Measurements from ENCODE around the gene UPK3A. TPM values are rescaled to one million over a fixed set of nuclear protein-coding genes. Genes with fewer than 3 reads are reported as not detected.

UPK3A gene
- total and polyA plus RNA-seq, 10 of the 15 experiments (the other 5 are each of a cell fraction or from before 2014, with no cell fraction given), result not detected

DNA sequence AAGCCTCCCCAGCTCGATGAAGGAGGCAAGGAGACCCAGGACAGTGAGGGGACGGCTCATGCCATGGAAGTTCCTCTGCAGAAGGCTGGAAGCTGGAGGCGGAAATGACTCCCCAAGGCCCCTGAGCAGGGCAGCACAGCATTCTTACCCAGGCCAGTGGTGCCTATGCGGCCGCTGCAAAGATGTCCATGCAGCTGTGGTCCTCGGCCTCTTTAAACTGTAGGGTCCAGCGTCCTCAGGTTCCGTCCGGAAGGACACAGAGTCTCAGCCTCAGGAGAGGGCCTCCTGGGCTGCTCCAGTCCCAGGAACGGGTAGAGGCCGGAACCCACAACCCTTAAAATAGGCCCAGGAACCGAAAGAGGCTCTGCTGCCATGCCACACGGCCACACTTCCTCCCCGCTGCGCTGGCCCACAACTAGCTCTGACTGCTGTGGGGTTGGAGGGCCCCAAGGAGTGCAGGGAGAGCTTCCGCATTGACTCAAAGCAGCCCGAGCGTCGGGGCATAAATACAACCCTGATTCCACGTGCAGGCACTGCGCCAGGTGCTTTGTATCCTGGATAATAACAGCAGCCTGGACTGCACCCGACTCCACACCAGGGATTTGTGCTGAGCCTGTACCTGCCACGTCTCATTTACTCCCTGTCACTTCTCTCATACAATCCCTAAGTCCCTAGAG lies 49.5 kb upstream of the UPK3A start (continued):
- TF ChIP-seq ASH2L (IDR thresholded peaks at IDR 0.05; ENCODE audit: borderline replicate concordance, low read depth) (no peak), ETV6 (conservative IDR thresholded peaks at IDR 0.05 in 1 of 2, IDR thresholded peaks at IDR 0.05 in 1 of 2; ENCODE audit: borderline replicate concordance in 1 of 2, low read depth in 1 of 2) (peak in 1 of 2 experiments; percentile 95; a peak in 2 of 4 replicates), NRF1 (conservative IDR thresholded peaks at IDR 0.05; ENCODE audit: low read depth, low read length) (no peak), EGR1 (IDR thresholded peaks at IDR 0.05; ENCODE audit: borderline replicate concordance in 1 of 2, low read depth in 2 of 2, low read length in 2 of 2) (peak in 1 of 2 experiments; percentile 60; a peak in 2 of 3 replicates), SRF (IDR thresholded peaks at IDR 0.05; ENCODE audit: low read depth in 2 of 2, low read length in 2 of 2) (no peak), ATF7 (IDR thresholded peaks at IDR 0.05; ENCODE audit: low read depth) (peak; percentile 32; the same call in 1 of the 2 replicates), MEF2B (IDR thresholded peaks at IDR 0.05; ENCODE audit: partially characterized antibody, poor library complexity, severe bottlenecking) (peak; percentile 89), RUNX3 (IDR thresholded peaks at IDR 0.05; ENCODE audit: low read length) (peak; percentile 93), CBX3 (IDR thresholded peaks at IDR 0.05; ENCODE audit: borderline replicate concordance, low read depth) (no peak), ZBED1 (IDR thresholded peaks at IDR 0.05; ENCODE audit: borderline replicate concordance) (peak; percentile 66; the same call in 1 of the 2 replicates), PAX5 (IDR thresholded peaks at IDR 0.05; ENCODE audit: borderline replicate concordance, low read depth, low read length) (peak; percentile 81), MXI1 (IDR thresholded peaks at IDR 0.05; ENCODE audit: low read depth, low read length) (peak; percentile 86), IRF4 (IDR thresholded peaks at IDR 0.05; ENCODE audit: low read depth, low read length) (peak; percentile 75), YBX1 (IDR thresholded peaks at IDR 0.05) (no peak), SIN3A (IDR thresholded peaks at IDR 0.05; ENCODE audit: low read depth, low read length) (peak; percentile 40), ZNF217 (IDR thresholded peaks at IDR 0.05) (no peak), NFIC (IDR thresholded peaks at IDR 0.05; ENCODE audit: low read depth, low read length) (peak; percentile 81; the same call in 1 of the 2 replicates), SPI1 (IDR thresholded peaks at IDR 0.05; ENCODE audit: borderline replicate concordance, insufficient read depth, low read depth, low read length) (peak; percentile 93), CHD2 (IDR thresholded peaks at IDR 0.05; ENCODE audit: borderline replicate concordance, low read depth, low read length) (0 out of 2 replicates have a peak, but pooled peaks have one; percentile 23), CHD1 (IDR thresholded peaks at IDR 0.05; ENCODE audit: low read depth, low read length) (no peak), NR2C2 (IDR thresholded peaks at IDR 0.05; ENCODE audit: borderline replicate concordance, control insufficient read depth, insufficient read length, low read depth) (no peak), CHD4 (IDR thresholded peaks at IDR 0.05) (no peak)
- TF ChIP-seq, protein P1, sequence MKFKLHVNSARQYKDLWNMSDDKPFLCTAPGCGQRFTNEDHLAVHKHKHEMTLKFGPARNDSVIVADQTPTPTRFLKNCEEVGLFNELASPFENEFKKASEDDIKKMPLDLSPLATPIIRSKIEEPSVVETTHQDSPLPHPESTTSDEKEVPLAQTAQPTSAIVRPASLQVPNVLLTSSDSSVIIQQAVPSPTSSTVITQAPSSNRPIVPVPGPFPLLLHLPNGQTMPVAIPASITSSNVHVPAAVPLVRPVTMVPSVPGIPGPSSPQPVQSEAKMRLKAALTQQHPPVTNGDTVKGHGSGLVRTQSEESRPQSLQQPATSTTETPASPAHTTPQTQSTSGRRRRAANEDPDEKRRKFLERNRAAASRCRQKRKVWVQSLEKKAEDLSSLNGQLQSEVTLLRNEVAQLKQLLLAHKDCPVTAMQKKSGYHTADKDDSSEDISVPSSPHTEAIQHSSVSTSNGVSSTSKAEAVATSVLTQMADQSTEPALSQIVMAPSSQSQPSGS (IDR thresholded peaks at IDR 0.05; ENCODE audit: low read length), result no peak
- TF ChIP-seq, protein P2, sequence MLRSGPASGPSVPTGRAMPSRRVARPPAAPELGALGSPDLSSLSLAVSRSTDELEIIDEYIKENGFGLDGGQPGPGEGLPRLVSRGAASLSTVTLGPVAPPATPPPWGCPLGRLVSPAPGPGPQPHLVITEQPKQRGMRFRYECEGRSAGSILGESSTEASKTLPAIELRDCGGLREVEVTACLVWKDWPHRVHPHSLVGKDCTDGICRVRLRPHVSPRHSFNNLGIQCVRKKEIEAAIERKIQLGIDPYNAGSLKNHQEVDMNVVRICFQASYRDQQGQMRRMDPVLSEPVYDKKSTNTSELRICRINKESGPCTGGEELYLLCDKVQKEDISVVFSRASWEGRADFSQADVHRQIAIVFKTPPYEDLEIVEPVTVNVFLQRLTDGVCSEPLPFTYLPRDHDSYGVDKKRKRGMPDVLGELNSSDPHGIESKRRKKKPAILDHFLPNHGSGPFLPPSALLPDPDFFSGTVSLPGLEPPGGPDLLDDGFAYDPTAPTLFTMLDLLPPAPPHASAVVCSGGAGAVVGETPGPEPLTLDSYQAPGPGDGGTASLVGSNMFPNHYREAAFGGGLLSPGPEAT (IDR thresholded peaks at IDR 0.05; ENCODE audit: low read depth), result peak; percentile 85
- TF ChIP-seq, protein P3, sequence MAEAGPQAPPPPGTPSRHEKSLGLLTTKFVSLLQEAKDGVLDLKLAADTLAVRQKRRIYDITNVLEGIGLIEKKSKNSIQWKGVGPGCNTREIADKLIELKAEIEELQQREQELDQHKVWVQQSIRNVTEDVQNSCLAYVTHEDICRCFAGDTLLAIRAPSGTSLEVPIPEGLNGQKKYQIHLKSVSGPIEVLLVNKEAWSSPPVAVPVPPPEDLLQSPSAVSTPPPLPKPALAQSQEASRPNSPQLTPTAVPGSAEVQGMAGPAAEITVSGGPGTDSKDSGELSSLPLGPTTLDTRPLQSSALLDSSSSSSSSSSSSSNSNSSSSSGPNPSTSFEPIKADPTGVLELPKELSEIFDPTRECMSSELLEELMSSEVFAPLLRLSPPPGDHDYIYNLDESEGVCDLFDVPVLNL (IDR thresholded peaks at IDR 0.05; ENCODE audit: low read depth, low read length), result no peak
- TF ChIP-seq, protein P4, sequence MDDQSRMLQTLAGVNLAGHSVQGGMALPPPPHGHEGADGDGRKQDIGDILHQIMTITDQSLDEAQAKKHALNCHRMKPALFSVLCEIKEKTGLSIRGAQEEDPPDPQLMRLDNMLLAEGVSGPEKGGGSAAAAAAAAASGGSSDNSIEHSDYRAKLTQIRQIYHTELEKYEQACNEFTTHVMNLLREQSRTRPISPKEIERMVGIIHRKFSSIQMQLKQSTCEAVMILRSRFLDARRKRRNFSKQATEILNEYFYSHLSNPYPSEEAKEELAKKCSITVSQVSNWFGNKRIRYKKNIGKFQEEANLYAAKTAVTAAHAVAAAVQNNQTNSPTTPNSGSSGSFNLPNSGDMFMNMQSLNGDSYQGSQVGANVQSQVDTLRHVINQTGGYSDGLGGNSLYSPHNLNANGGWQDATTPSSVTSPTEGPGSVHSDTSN (IDR thresholded peaks at IDR 0.05; ENCODE audit: insufficient replicate concordance, low read depth, low read length), result no peak
